ENCODE measurements around the gene NCAM2.

NCAM2 gene

GRCh38 chr21:20997636-20998455 is at the start of gene NCAM2:
Gene NCAM2, plus strand, starts transcription at chr21:20998409.
- peak; percentile 20 for DNase-seq

- DNase-seq, result no peak
These were observed 48.3 kb upstream of the NCAM2 start for GRCh38 chr21:20949884-20950283.

GRCh38 chr21:20965816-20966215 is 32.4 kb upstream of the NCAM2 start:
- no peak for DNase-seq

- no peak for DNase-seq
These were observed 29.8 kb upstream of the NCAM2 start for GRCh38 chr21:20968391-20968790.

- DNase-seq, result no peak
These were observed 27.5 kb upstream of the NCAM2 start for GRCh38 chr21:20970691-20971090.

GRCh38 chr21:20971296-20971921 is 26.8 kb upstream of the NCAM2 start:
- no peak for DNase-seq

GRCh38 chr21:20994790-20995189 is 3.4 kb upstream of the NCAM2 start:
- DNase-seq, result no peak

GRCh38 chr21:20996421-20997310 is 1.5 kb upstream of the NCAM2 start:
- no peak for DNase-seq

- DNase-seq, result no peak
These were observed 936 bp upstream of the NCAM2 start for GRCh38 chr21:20997311-20997635.

GRCh38 chr21:20998456-20998789 is 214 bp downstream of the NCAM2 start:
- no peak for DNase-seq

- DNase-seq, result no peak
These were observed 677 bp downstream of the NCAM2 start for GRCh38 chr21:20998886-20999285.

- DNase-seq, result peak; percentile 14
These were observed 1.4 kb downstream of the NCAM2 start for GRCh38 chr21:20999659-21000058.

GRCh38 chr21:21000591-21001175 is 2.5 kb downstream of the NCAM2 start:
- no peak for DNase-seq

GRCh38 chr21:21001591-21002100 is 3.4 kb downstream of the NCAM2 start:
- no peak for DNase-seq

GRCh38 chr21:21002153-21002552 is 3.9 kb downstream of the NCAM2 start:
- no peak for DNase-seq

GRCh38 chr21:21003701-21004100 is 5.5 kb downstream of the NCAM2 start:
- DNase-seq, result no peak

GRCh38 chr21:21007606-21008005 is 9.4 kb downstream of the NCAM2 start:
- DNase-seq, result no peak

- no peak for DNase-seq
These were observed 12.0 kb downstream of the NCAM2 start for GRCh38 chr21:21010228-21010627.

- no peak for DNase-seq
These were observed 12.5 kb downstream of the NCAM2 start for GRCh38 chr21:21010698-21011097.

GRCh38 chr21:21018821-21019220 is 20.6 kb downstream of the NCAM2 start:
- DNase-seq, result no peak

GRCh38 chr21:21019681-21020080 is 21.5 kb downstream of the NCAM2 start:
- no peak for DNase-seq

GRCh38 chr21:21025742-21026141 is 27.5 kb downstream of the NCAM2 start:
- no peak for DNase-seq

GRCh38 chr21:21028275-21028820 is 30.1 kb downstream of the NCAM2 start:
- DNase-seq, result no peak
